Measurements from ENCODE around the gene PTX4. TPM values are rescaled to one million over a fixed set of nuclear protein-coding genes. Genes with fewer than 3 reads are reported as not detected.

PTX4 gene
- 0.59 TPM for polyA plus RNA-seq (ENCODE audit: insufficient read length)

GRCh38 chr16:1488619-1489018, at the start of gene PTX4:
TSS of gene PTX4 (minus strand) at chr16:1488944. CDS start at chr16:1488909, 35 bp downstream.
- no peak for DNase-seq

- no peak for DNase-seq
Measured at GRCh38 chr16:1537763-1538289, 49.1 kb upstream of the PTX4 start.

GRCh38 chr16:1537138-1537577, 48.4 kb upstream of the PTX4 start:
- DNase-seq: no peak

GRCh38 chr16:1536601-1537000, 47.9 kb upstream of the PTX4 start:
- no peak for DNase-seq

GRCh38 chr16:1535391-1536291, 46.9 kb upstream of the PTX4 start:
- no peak for DNase-seq

GRCh38 chr16:1534021-1535020, 45.6 kb upstream of the PTX4 start:
- DNase-seq: no peak

- DNase-seq: peak; percentile 79
Measured at GRCh38 chr16:1533443-1533951, 44.8 kb upstream of the PTX4 start, which contains the start of gene TMEM204. TSS of gene TMEM204 (plus strand) at chr16:1533666. CDS start at chr16:1534276, 610 bp downstream.

- no peak for DNase-seq
Measured at GRCh38 chr16:1532771-1533170, 44.0 kb upstream of the PTX4 start.

- DNase-seq: no peak
Measured at GRCh38 chr16:1532081-1532760, 43.5 kb upstream of the PTX4 start.

- DNase-seq: no peak
Measured at GRCh38 chr16:1531638-1531910, 42.8 kb upstream of the PTX4 start.

GRCh38 chr16:1530883-1531637, 42.3 kb upstream of the PTX4 start:
- no peak for DNase-seq

- DNase-seq: no peak
Measured at GRCh38 chr16:1530349-1530882, 41.7 kb upstream of the PTX4 start.

- DNase-seq: no peak
Measured at GRCh38 chr16:1528921-1529537, 40.3 kb upstream of the PTX4 start.

- DNase-seq: no peak
Measured at GRCh38 chr16:1527836-1528811, 39.4 kb upstream of the PTX4 start.

GRCh38 chr16:1526608-1527555, 38.1 kb upstream of the PTX4 start:
- no peak for DNase-seq

GRCh38 chr16:1525871-1526607, 37.3 kb upstream of the PTX4 start:
- DNase-seq: no peak

- no peak for DNase-seq
Measured at GRCh38 chr16:1524366-1524765, 35.6 kb upstream of the PTX4 start.

Measured in hindlimb muscle (tissue), 1 donor.